ENCODE measurements around the gene NECAB2. TPM values are rescaled to one million over a fixed set of nuclear protein-coding genes. Genes with fewer than 3 reads are reported as not detected.

NECAB2 gene
- total RNA-seq, 1 donor from 2014 or later: not detected

DNA sequence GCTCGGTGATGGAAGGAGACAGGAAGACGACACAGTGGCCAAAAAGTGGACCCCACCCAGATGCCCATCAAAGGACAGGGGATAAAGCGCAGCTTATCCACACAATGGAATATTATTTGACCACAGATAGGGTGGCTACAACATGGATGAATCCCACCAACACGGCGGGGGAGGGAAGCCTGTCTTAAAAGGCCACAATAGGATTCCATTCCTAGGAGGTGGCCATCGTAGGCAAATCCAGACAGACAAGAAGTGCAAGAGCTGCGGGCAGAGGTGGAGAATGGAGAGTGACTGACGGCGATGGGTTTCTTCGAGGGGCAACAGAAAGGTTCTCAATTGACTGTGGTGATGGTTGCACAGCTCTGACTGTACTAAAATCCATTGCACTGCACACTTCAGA is 58.6 kb downstream of the NECAB2 start:
- Histone ChIP-seq H3K9me3 (peaks cover 7% of the 10 kb centered on the region), H3K4me1 (no peaks in the 10 kb centered on the region), H3K4me3 (no peak overlapping the region), H3K36me3 (no peaks in the 10 kb centered on the region), H3K27me3 (no peaks in the 10 kb centered on the region), H3K27ac (no peak overlapping the region)
- no peak for DNase-seq (ENCODE audit: extremely low spot score in 2 of 2)
- no peak for TF ChIP-seq POLR2AphosphoS5 (IDR thresholded peaks at IDR 0.05; ENCODE audit: insufficient read depth in 1 of 2, low read depth in 1 of 2)
- no peak for TF ChIP-seq POLR2A (IDR thresholded peaks at IDR 0.05)
- TF ChIP-seq, protein P1, sequence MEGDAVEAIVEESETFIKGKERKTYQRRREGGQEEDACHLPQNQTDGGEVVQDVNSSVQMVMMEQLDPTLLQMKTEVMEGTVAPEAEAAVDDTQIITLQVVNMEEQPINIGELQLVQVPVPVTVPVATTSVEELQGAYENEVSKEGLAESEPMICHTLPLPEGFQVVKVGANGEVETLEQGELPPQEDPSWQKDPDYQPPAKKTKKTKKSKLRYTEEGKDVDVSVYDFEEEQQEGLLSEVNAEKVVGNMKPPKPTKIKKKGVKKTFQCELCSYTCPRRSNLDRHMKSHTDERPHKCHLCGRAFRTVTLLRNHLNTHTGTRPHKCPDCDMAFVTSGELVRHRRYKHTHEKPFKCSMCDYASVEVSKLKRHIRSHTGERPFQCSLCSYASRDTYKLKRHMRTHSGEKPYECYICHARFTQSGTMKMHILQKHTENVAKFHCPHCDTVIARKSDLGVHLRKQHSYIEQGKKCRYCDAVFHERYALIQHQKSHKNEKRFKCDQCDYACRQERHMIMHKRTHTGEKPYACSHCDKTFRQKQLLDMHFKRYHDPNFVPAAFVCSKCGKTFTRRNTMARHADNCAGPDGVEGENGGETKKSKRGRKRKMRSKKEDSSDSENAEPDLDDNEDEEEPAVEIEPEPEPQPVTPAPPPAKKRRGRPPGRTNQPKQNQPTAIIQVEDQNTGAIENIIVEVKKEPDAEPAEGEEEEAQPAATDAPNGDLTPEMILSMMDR (IDR thresholded peaks at IDR 0.05): no peak
- intact Hi-C loops (cut with DNase I): no loop called here

DNA sequence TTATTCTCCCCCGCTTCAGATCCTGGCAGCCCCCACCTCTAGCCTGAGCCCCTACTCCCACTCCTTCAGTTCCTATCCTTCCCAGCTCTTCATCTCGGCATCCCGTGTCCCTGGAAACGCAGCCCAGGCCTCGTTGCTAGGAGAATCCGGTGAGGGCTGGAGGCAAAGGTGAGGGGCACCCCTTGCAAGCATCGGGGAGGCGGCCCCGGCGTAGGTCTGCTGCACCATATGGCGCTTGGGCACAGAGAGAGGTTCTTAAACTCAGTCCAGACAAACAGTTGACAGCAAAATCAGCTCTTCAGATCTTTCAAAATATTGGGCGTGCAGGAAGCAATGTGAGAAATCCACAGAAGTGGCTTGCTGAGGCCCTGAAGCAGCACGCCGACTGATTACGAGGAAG is 59.6 kb downstream of the NECAB2 start:
- Histone ChIP-seq H3K4me3 (no peak overlapping the region), H3K4me1 (no peaks in the 10 kb centered on the region), H3K27me3 (no peaks in the 10 kb centered on the region), H3K9me3 (no peaks in the 10 kb centered on the region), H3K36me3 (no peaks in the 10 kb centered on the region), H3K27ac (no peak overlapping the region)
- no peak for DNase-seq (ENCODE audit: extremely low spot score in 2 of 2)
- intact Hi-C loops (cut with DNase I): no loop called here
- TF ChIP-seq POLR2AphosphoS5 (IDR thresholded peaks at IDR 0.05; ENCODE audit: insufficient read depth in 1 of 2, low read depth in 1 of 2) (no peak), POLR2A (IDR thresholded peaks at IDR 0.05) (no peak)
- TF ChIP-seq, protein P1 (IDR thresholded peaks at IDR 0.05): no peak

DNA sequence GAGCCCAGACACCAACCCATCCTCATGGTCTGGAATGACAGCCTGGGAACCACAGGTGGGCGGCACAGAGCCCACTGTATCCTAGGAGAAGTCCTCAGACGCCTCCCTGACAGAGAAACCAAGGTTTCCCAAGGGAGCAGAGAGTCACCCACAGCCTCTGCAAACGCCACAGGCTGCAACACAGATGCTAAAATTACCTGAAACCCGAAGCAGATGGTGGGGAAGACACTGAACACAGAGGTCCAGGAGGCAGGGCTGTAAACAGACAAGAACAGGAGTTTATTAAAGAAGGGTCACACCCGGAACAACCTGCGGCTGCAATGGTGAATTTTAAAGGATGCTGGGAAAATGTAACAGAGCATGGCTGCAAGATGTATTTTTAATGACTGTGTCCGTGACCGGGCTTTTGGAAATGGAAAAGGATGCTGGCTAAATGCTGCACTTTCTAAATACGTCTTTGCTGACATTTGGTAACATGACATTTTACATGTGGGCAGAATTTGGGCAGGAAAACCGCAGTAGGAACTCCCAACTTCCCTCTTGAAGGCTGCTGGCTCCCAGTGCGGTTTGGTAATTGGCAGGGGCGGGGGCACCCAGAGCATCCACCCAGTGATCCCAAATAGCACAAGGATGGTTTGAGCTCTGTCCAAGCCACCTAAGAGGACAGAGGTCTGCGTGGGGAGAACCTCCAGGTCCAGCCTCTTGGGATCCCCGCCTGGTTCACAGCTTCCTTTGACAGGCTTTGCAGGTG is 61.4 kb downstream of the NECAB2 start:
- DNase-seq (ENCODE audit: extremely low spot score in 2 of 2): no peak
- no peak overlapping the region for H3K27ac ChIP-seq
- no peaks in the 10 kb centered on the region for H3K27me3 ChIP-seq
- no peaks in the 10 kb centered on the region for H3K36me3 ChIP-seq
- no peaks in the 10 kb centered on the region for H3K9me3 ChIP-seq
- no peaks in the 10 kb centered on the region for H3K4me1 ChIP-seq
- intact Hi-C loops (cut with DNase I): no loop called here
- H3K4me3 ChIP-seq: no peak overlapping the region
- TF ChIP-seq POLR2AphosphoS5 (IDR thresholded peaks at IDR 0.05; ENCODE audit: insufficient read depth in 1 of 2, low read depth in 1 of 2): no peak
- TF ChIP-seq, protein P1 (IDR thresholded peaks at IDR 0.05): no peak
- no peak for TF ChIP-seq POLR2A (IDR thresholded peaks at IDR 0.05)

DNA sequence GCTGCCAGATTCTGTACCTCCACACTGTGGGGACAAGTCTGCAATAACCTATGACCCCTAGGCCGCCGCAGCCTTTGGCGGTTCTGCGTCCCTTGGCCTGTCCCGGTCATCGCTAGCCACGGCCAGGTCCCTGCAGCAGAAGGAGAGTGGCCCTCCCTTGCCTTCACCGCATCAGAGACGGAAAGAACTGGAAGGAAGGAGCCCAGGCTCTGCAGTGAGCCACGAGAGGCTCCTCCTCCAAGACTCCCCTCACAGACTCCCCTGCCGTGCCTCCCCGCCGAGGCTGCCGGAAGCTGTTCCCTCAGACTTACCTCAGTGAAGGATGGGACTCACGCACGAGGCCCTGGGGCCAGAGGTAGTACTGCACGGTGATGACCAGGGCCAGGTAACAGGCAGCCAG is 63.5 kb downstream of the NECAB2 start:
- TF ChIP-seq, protein P1 (IDR thresholded peaks at IDR 0.05): no peak
- TF ChIP-seq POLR2AphosphoS5 (IDR thresholded peaks at IDR 0.05; ENCODE audit: insufficient read depth in 1 of 2, low read depth in 1 of 2) (no peak), POLR2A (IDR thresholded peaks at IDR 0.05) (no peak)
- Histone ChIP-seq H3K27me3 (no peaks in the 10 kb centered on the region), H3K9me3 (no peaks in the 10 kb centered on the region), H3K4me1 (no peaks in the 10 kb centered on the region), H3K27ac (no peak overlapping the region), H3K4me3 (no peak overlapping the region), H3K36me3 (no peaks in the 10 kb centered on the region)
- intact Hi-C loops (cut with DNase I): no loop called here
- DNase-seq (ENCODE audit: extremely low spot score in 2 of 2): no peak

DNA sequence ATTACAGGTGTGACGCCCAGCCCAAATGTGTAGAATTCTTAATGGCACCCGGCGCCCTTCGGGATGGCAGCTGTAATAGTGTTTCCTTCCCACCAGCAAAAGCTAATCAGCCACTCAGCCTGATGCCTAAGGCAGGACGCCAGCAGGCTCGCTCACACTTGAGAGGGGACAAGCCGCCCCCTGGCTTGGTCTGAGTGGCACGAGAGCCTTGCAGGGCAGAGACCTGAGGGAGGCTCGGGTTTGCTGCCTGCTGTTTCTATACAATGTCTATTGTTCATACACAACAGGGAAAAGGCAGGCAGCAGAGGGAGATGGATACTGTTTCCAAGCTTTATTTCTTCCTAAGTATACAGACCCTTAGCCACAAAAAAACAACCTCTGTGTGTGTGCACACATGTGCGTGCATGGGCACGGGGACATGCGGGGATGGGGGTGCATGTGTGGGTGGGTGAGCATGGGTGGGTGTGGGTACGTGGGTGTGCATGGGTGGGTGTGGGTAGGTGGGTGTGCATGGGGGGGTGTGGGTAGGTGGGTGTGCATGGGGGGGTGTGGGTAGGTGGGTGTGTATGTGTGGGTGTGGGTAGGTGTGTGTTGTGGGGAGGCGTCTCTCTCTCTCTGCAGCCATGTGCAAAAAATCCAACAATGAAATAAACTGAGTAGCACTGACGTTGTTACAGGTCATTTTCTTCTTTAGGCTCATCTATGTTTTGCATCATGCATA is 64.6 kb downstream of the NECAB2 start:
- no peaks in the 10 kb centered on the region for H3K27me3 ChIP-seq
- TF ChIP-seq POLR2AphosphoS5 (IDR thresholded peaks at IDR 0.05; ENCODE audit: insufficient read depth in 1 of 2, low read depth in 1 of 2) (no peak), POLR2A (IDR thresholded peaks at IDR 0.05) (no peak)
- TF ChIP-seq, protein P1 (IDR thresholded peaks at IDR 0.05): no peak
- DNase-seq (ENCODE audit: extremely low spot score in 2 of 2): no peak
- no peaks in the 10 kb centered on the region for H3K36me3 ChIP-seq
- no peak overlapping the region for H3K27ac ChIP-seq
- intact Hi-C loops (cut with DNase I): no loop called here
- H3K9me3 ChIP-seq: no peaks in the 10 kb centered on the region
- H3K4me1 ChIP-seq: no peaks in the 10 kb centered on the region
- H3K4me3 ChIP-seq: no peak overlapping the region

Data from vagina (tissue), 2 donors.